GM12878 (cell line): ENCODE results near the gene LIPA. TPM values are rescaled to one million over a fixed set of nuclear protein-coding genes. Genes with fewer than 3 reads are reported as not detected.

Source experiments
- ATAC-seq: fragments of 200-7000 bp; cut with Tn5 transposase; 3 replicates; pipeline ENCODE4 v1.9.1; 2020; ENCODE audit warnings: mild to moderate bottlenecking, moderate library complexity
- BruUV-seq: library from RNA; stranded (reverse); fragments of 400-500 nt; replicated peaks from 2 replicates; lab custom pipeline; 2021; lab: Mats Ljungman, UMichigan
- CTCF ChIA-PET: fragments of 300-600 bp; sonication (Branson Sonifier 250); formaldehyde crosslinking; extraction: SDS; loops from one replicate; lab custom pipeline; 2021; ENCODE audit warnings: inconsistent platforms; lab: Yijun Ruan, JAX
- POLR2A ChIA-PET: fragments of 350-600 bp; formaldehyde crosslinking; extraction: SDS; loops from one replicate; lab custom pipeline; 2021; ENCODE audit warnings: inconsistent platforms; lab: Charles Lee
- RAD21 ChIA-PET: fragments of 300-600 bp; sonication (Branson Sonifier 250); formaldehyde crosslinking; loops from one replicate; lab custom pipeline; 2023; ENCODE audit warnings: antibody characterized with exemption; ENCODE audit not compliant: unreplicated experiment; lab: Charles Lee
- SMC1A ChIA-PET: fragments of 300-600 bp; sonication (Branson Sonifier 250); formaldehyde crosslinking; loops from one replicate; lab custom pipeline; 2023; ENCODE audit not compliant: unreplicated experiment, uncharacterized antibody; lab: Charles Lee
- DNase-seq: peaks from one replicate; pipeline ENCODE4 v3.0.0-alpha.2; 2011; ENCODE audit warnings: low read depth, low spot score
- FAIRE-seq: peaks from 3 replicates; lab custom pipeline; 2011; peaks lifted over from hg19 to GRCh38; lab: Jason Lieb, UNC
- H2AFZ ChIP-seq: 2 replicates; pipeline ENCODE4 v1.6.0; 2011; ENCODE audit warnings: low read depth, low read length, control low read depth; ENCODE audit not compliant: control insufficient read depth
- H3K27ac ChIP-seq: 2 replicates; pipeline ENCODE4 v1.5.1; 2011; ENCODE audit warnings: control low read depth; ENCODE audit not compliant: control insufficient read depth, insufficient read depth
- H3K27me3 ChIP-seq, 2 experiments: replicated peaks in 1 of 2; 2 replicates each; pipeline versions ENCODE4 v1.6.0 to v1.6.1; 2011; ENCODE audit warnings: low read length in 1 of 2; ENCODE audit not compliant: control insufficient read depth in 2 of 2, insufficient read depth in 2 of 2
- H3K36me3 ChIP-seq, 2 experiments: 2 replicates each; pipeline ENCODE4 v1.5.1; 2011; ENCODE audit warnings: low read length in 1 of 2; ENCODE audit not compliant: control insufficient read depth in 2 of 2, insufficient read depth in 2 of 2
- H3K4me1 ChIP-seq: 2 replicates; pipeline ENCODE4 v1.6.1; 2011; ENCODE audit warnings: mild to moderate bottlenecking, low read length, moderate library complexity, mixed read lengths; ENCODE audit not compliant: control insufficient read depth, insufficient read depth
- H3K4me2 ChIP-seq: 2 replicates; pipeline ENCODE4 v1.6.0; 2011; ENCODE audit warnings: control low read depth; ENCODE audit not compliant: control insufficient read depth, insufficient read depth
- H3K4me3 ChIP-seq: fragments of 200-600 bp; sonication (generic); 2 replicates; pipeline ENCODE4 v1.5.1; 2016
- H3K79me2 ChIP-seq: 2 replicates; pipeline ENCODE4 v1.6.0; 2011; ENCODE audit warnings: low read length; ENCODE audit not compliant: control insufficient read depth, insufficient read depth
- H3K9ac ChIP-seq: 2 replicates; pipeline ENCODE4 v1.8.0; 2011; ENCODE audit warnings: low read length, control low read depth, mixed read lengths; ENCODE audit not compliant: control insufficient read depth, insufficient read depth
- H3K9me3 ChIP-seq: replicated peaks from 3 replicates; pipeline ENCODE4 v1.5.1; 2011; ENCODE audit warnings: mild to moderate bottlenecking, low read length; ENCODE audit not compliant: control insufficient read depth, insufficient read depth
- H4K20me1 ChIP-seq: 2 replicates; pipeline ENCODE4 v1.6.0; 2011; ENCODE audit not compliant: control insufficient read depth, insufficient read depth
- HDAC2 ChIP-seq: fragments of 200-600 bp; sonication (generic); IDR thresholded peaks from 2 replicates; pipeline ENCODE4 v1.6.1; 2017
- IRF5 ChIP-seq: fragments of 450-650 bp; IDR thresholded peaks from 2 replicates; pipeline ENCODE4 v1.6.1; 2017; ENCODE audit warnings: borderline replicate concordance
- MEF2B ChIP-seq: fragments of 450-650 bp; IDR thresholded peaks from 2 replicates; pipeline ENCODE4 v1.6.1; 2018; ENCODE audit warnings: mild to moderate bottlenecking, moderate library complexity; ENCODE audit not compliant: partially characterized antibody, poor library complexity, severe bottlenecking
- NFXL1 ChIP-seq: fragments of 450-650 bp; IDR thresholded peaks from 2 replicates; pipeline ENCODE4 v1.6.1; 2017; ENCODE audit warnings: antibody characterized with exemption, mild to moderate bottlenecking, borderline replicate concordance
- RELB ChIP-seq: fragments of 450-650 bp; IDR thresholded peaks from 2 replicates; pipeline ENCODE4 v1.6.1; 2017; ENCODE audit warnings: low read depth, mild to moderate bottlenecking, moderate library complexity
- SMC3 ChIP-seq: IDR thresholded peaks from 2 replicates; pipeline ENCODE4 v1.6.1; 2011; ENCODE audit warnings: low read length, improper control_type of control experiment, borderline replicate concordance
- SP1 ChIP-seq: IDR thresholded peaks from one replicate; pipeline ENCODE4 v1.6.1; 2011; ENCODE audit warnings: low read depth, low read length
- TAF1 ChIP-seq: IDR thresholded peaks from 2 replicates; pipeline ENCODE4 v1.6.1; 2011; ENCODE audit warnings: mild to moderate bottlenecking, low read depth, low read length, borderline replicate concordance
- ZNF217 ChIP-seq: fragments of 450-650 bp; IDR thresholded peaks from 2 replicates; pipeline ENCODE4 v1.6.1; 2017; ENCODE audit warnings: antibody characterized with exemption, mild to moderate bottlenecking
- WGBS: methylation state at CpG from one replicate; pipeline ENCODE4 v1.1.6; 2016; ENCODE audit warnings: low lambda C conversion rate; ENCODE audit not compliant: insufficient replicate concordance, insufficient coverage; ENCODE audit errors: missing lambda C conversion rate; 5-methylcytosine and 5-hydroxymethylcytosine counted together
- in situ Hi-C: fragments of 300-500 bp; cut with MboI; formaldehyde crosslinking; loops from 9 replicates; pipeline ENCODE4 v1.14.3; 2018; ENCODE audit warnings: mixed read lengths
- intact Hi-C: fragments of 100-400 bp; cut with micrococcal nuclease; formaldehyde crosslinking; loops from one replicate; pipeline ENCODE4 v1.14.2; 2022; ENCODE audit not compliant: unreplicated experiment
- polyA plus RNA-seq, 11 experiments: library from polyadenylated mRNA; depleted of rRNA in 4 of 11; unstranded in 6 of 11; stranded (reverse) in 5 of 11; fragments of >200 nt; fragmentation: Nextera tagmentation in 4 of 11; fragmentation: Illumina TruSeq in 1 of 11; extraction: Ambion mirVana in 4 of 11; extraction: Trizol in 1 of 11; gene quantifications; 1 replicate in 1 of 11; 2 replicates in 10 of 11; pipeline versions ENCODE4 v1.2.1 to v1.2.3, GENCODE V29; 2011 to 2016; ENCODE audit warnings: inconsistent platforms in 2 of 11, missing spikeins in 2 of 11, low read depth in 1 of 11
- total RNA-seq, 4 experiments: library from RNA; depleted of rRNA in 3 of 4; stranded (reverse); fragments of >200 nt in 3 of 4; fragmentation: Illumina TruSeq in 1 of 4; extraction: Trizol in 1 of 4; gene quantifications; 2 replicates each; pipeline versions ENCODE4 v1.2.1 to v1.2.3, GENCODE V29; 2013 to 2021

Gene LIPA
- total and polyA plus RNA-seq, 10 of the 15 experiments (the other 5 are each of a cell fraction or from before 2014, with no cell fraction given), result 31.1 to 50.3 (median 39.5) TPM

GRCh38 chr10:89182894-89183293 is 68.7 kb downstream of the LIPA start:
- H3K4me1 ChIP-seq, result no peaks in the 10 kb centered on the region
- CTCF ChIA-PET, result no interaction called here
- TF ChIP-seq SMC3 (no peak), SP1 (no peak), TAF1 (no peak), IRF5 (no peak), RELB (no peak), HDAC2 (no peak), MEF2B (no peak), ZNF217 (no peak), NFXL1 (no peak)
- no peak overlapping the region for H3K27ac ChIP-seq
- no peaks in the 10 kb centered on the region for H3K79me2 ChIP-seq
- H2AFZ ChIP-seq, result no peak overlapping the region
- no peak for DNase-seq
- intact Hi-C loops (no loop called here), in situ Hi-C loops (no loop called here)
- SMC1A ChIA-PET, result interaction anchor here (0.9 kb wide), 1 partner anchor 20 kb away, joined by 3 read pairs; no protein-coding TSS in a partner anchor
- no peak for FAIRE-seq
- H3K36me3 ChIP-seq, result no peaks in the 10 kb centered on the region
- H3K9me3 ChIP-seq, result peaks cover 2% of the 10 kb centered on the region; the same call in 1 of the 3 replicates
- H3K27me3 ChIP-seq, result peaks cover 0 to 2% of the 10 kb centered on the region in 2 experiments; a peak in 1 of 4 replicates
- no peaks in the 10 kb centered on the region for H4K20me1 ChIP-seq
- BruUV-seq, result no TSS peak
- RAD21 ChIA-PET, result no interaction called here
- no peak overlapping the region for H3K4me2 ChIP-seq
- WGBS, result 2% methylated on average over 2 of the region's 2 CpGs
- H3K4me3 ChIP-seq, result no peak overlapping the region
- POLR2A ChIA-PET, result no interaction called here
- ATAC-seq, result peak; percentile 43; the same call in 1 of the 3 replicates
- no peak overlapping the region for H3K9ac ChIP-seq
